Cardiac muscle cell (in vitro differentiated cells and primary cell): ENCODE results near the gene CELF2. TPM values are rescaled to one million over a fixed set of nuclear protein-coding genes. Genes with fewer than 3 reads are reported as not detected.

Experiments
- DNase-seq, 2 donors: peaks; one replicate each; pipeline versions ENCODE4 v3.0.0 to v3.0.0-alpha.2; 2010 to 2017; ENCODE audit warnings: low read depth in 1 of 2, low spot score in 1 of 2
- H3K27ac ChIP-seq: fragments of 200-600 bp; sonication (generic); 2 replicates; pipeline ENCODE4 v1.5.1; 2016
- H3K27me3 ChIP-seq: fragments of 200-600 bp; sonication (generic); 2 replicates; pipeline ENCODE4 v1.6.0; 2016; ENCODE audit warnings: control low read depth
- H3K36me3 ChIP-seq: fragments of 200-600 bp; sonication (generic); 2 replicates; pipeline ENCODE4 v1.5.1; 2016; ENCODE audit warnings: control low read depth
- H3K4me1 ChIP-seq: fragments of 200-600 bp; sonication (generic); 2 replicates; pipeline ENCODE4 v1.8.1; 2017; ENCODE audit warnings: low read depth, mild to moderate bottlenecking, mixed run types
- H3K4me3 ChIP-seq: fragments of 200-600 bp; sonication (generic); 2 replicates; pipeline ENCODE4 v1.5.1; 2016; ENCODE audit warnings: mild to moderate bottlenecking
- H3K9me3 ChIP-seq: fragments of 200-600 bp; sonication (generic); 2 replicates; pipeline ENCODE4 v1.5.1; 2017; ENCODE audit warnings: low read depth, mild to moderate bottlenecking, control low read depth
- polyA plus RNA-seq: library from polyadenylated mRNA; unstranded; fragments of >200 nt; fragmentation: Nextera tagmentation; extraction: Ambion mirVana; gene quantifications from 2 replicates; pipeline ENCODE4 v1.2.1, GENCODE V29; 2016
- total RNA-seq: library from RNA; depleted of rRNA; stranded (reverse); fragments of >200 nt; gene quantifications from 2 replicates; pipeline ENCODE4 v1.2.3, GENCODE V29; 2016
- TF ChIP-seq, protein P1 (sequence below): IDR thresholded peaks from 2 replicates; pipeline ENCODE4 v1.5.1; 2012; ENCODE audit warnings: low read depth, mild to moderate bottlenecking, low read length

The CELF2 gene
- total and polyA plus RNA-seq, 2 experiments from 2014 or later = 66.9 to 82.7 TPM

- Histone ChIP-seq H3K27ac (no peak overlapping the region), H3K4me3 (no peak overlapping the region), H3K9me3 (no peaks in the 10 kb centered on the region), H3K36me3 (no peaks in the 10 kb centered on the region), H3K4me1 (peaks cover 8% of the 10 kb centered on the region), H3K27me3 (no peaks in the 10 kb centered on the region)
- no peak for DNase-seq
- TF ChIP-seq, protein P1, sequence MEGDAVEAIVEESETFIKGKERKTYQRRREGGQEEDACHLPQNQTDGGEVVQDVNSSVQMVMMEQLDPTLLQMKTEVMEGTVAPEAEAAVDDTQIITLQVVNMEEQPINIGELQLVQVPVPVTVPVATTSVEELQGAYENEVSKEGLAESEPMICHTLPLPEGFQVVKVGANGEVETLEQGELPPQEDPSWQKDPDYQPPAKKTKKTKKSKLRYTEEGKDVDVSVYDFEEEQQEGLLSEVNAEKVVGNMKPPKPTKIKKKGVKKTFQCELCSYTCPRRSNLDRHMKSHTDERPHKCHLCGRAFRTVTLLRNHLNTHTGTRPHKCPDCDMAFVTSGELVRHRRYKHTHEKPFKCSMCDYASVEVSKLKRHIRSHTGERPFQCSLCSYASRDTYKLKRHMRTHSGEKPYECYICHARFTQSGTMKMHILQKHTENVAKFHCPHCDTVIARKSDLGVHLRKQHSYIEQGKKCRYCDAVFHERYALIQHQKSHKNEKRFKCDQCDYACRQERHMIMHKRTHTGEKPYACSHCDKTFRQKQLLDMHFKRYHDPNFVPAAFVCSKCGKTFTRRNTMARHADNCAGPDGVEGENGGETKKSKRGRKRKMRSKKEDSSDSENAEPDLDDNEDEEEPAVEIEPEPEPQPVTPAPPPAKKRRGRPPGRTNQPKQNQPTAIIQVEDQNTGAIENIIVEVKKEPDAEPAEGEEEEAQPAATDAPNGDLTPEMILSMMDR = no peak
These were observed 87.4 kb downstream of the CELF2 start for GRCh38 chr10:11104772-11105675.

- TF ChIP-seq, protein P1 = no peak
- H3K4me3 ChIP-seq = no peak overlapping the region
- DNase-seq = no peak
- peaks cover 14% of the 10 kb centered on the region for H3K4me1 ChIP-seq
- no peaks in the 10 kb centered on the region for H3K9me3 ChIP-seq
- H3K36me3 ChIP-seq = no peaks in the 10 kb centered on the region
- no peak overlapping the region for H3K27ac ChIP-seq
- no peaks in the 10 kb centered on the region for H3K27me3 ChIP-seq
These were observed 88.0 kb downstream of the CELF2 start for GRCh38 chr10:11105676-11106004.

GRCh38 chr10:11106621-11107374 is 89.1 kb downstream of the CELF2 start:
- DNase-seq = no peak
- Histone ChIP-seq H3K4me1 (peaks cover 24% of the 10 kb centered on the region), H3K27me3 (no peaks in the 10 kb centered on the region), H3K4me3 (no peak overlapping the region), H3K36me3 (no peaks in the 10 kb centered on the region), H3K27ac (no peak overlapping the region), H3K9me3 (no peaks in the 10 kb centered on the region)
- TF ChIP-seq, protein P1 = no peak

- no peak for DNase-seq
- no peaks in the 10 kb centered on the region for H3K36me3 ChIP-seq
These were observed 90.3 kb downstream of the CELF2 start for GRCh38 chr10:11107948-11108347.

DNA sequence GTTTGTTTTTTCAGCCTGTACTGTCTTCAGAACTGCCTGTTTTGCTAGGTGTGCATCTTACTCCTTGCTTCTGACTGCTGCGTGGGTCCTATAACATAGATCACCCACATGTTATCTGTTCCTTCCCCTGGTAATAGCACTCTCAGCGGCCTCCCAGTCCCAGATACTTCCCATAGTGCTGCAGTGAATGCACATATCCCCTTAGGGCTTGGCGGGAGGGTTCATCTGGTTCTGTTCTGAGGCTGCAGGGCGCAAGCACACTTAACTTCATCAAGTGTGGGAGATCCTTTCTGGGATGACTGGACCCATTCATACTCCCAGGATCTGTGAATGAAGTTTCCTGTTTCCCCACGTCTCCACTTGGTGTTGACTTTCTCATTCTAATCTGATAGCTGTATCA is 90.7 kb downstream of the CELF2 start:
- Histone ChIP-seq H3K36me3 (no peaks in the 10 kb centered on the region), H3K27ac (no peak overlapping the region), H3K4me3 (no peak overlapping the region), H3K9me3 (no peaks in the 10 kb centered on the region), H3K4me1 (peaks cover 21% of the 10 kb centered on the region), H3K27me3 (no peaks in the 10 kb centered on the region)
- TF ChIP-seq, protein P1 = no peak
- no peak for DNase-seq

More at GRCh38 chr10:11107948-11108347, 90.3 kb downstream of the CELF2 start:
- TF ChIP-seq, protein P1 = no peak
- H3K27ac ChIP-seq = no peak overlapping the region
- no peak overlapping the region for H3K4me3 ChIP-seq
- peaks cover 19% of the 10 kb centered on the region for H3K4me1 ChIP-seq
- H3K9me3 ChIP-seq = no peaks in the 10 kb centered on the region
- H3K27me3 ChIP-seq = no peaks in the 10 kb centered on the region
